ENCODE data around the gene C11orf24. TPM values are rescaled to one million over a fixed set of nuclear protein-coding genes. Genes with fewer than 3 reads are reported as not detected.

C11orf24 gene
- total RNA-seq, 1 donor from 2014 or later = 78.0 TPM

GRCh38 chr11:68313574-68314202 is 41.9 kb upstream of the C11orf24 start:
- DNase-seq (no peak), ATAC-seq (ENCODE audit: low read depth) (no peak)
- CTCF ChIA-PET = no interaction called here
- Mint-ChIP-seq H3K9me3 (no peaks in the 10 kb centered on the region), H3K4me1 (peaks cover 13% of the 10 kb centered on the region), H3K27ac (no peak overlapping the region), H3K27me3 (peaks cover 23% of the 10 kb centered on the region), H3K36me3 (ENCODE audit: low read depth) (no peaks in the 10 kb centered on the region), H3K4me3 (peak overlapping the region; percentile 83)
- intact Hi-C loops (cut with micrococcal nuclease) = loop anchor here (5.0 kb wide), 2 partner anchors 69 to 134 kb away; no protein-coding TSS in a partner anchor
- no peak for TF ChIP-seq CTCF (IDR thresholded peaks at IDR 0.05)
- POLR2A ChIA-PET = no interaction called here

GRCh38 chr11:68312780-68313573 is 41.2 kb upstream of the C11orf24 start:
- no peaks in the 10 kb centered on the region for H3K9me3 Mint-ChIP-seq
- H3K27ac Mint-ChIP-seq = no peak overlapping the region
- peak overlapping the region; percentile 83 for H3K4me3 Mint-ChIP-seq
- H3K4me1 Mint-ChIP-seq = peaks cover 13% of the 10 kb centered on the region
- DNase-seq = peak; percentile 37
- no peaks in the 10 kb centered on the region for H3K36me3 Mint-ChIP-seq (ENCODE audit: low read depth)
- intact Hi-C loops (cut with micrococcal nuclease) = loop anchor here (5.0 kb wide), 2 partner anchors 69 to 134 kb away; no protein-coding TSS in a partner anchor
- peak; percentile 26 for ATAC-seq (ENCODE audit: low read depth)
- POLR2A ChIA-PET = no interaction called here
- CTCF ChIA-PET = no interaction called here
- TF ChIP-seq CTCF (IDR thresholded peaks at IDR 0.05) = no peak
- peaks cover 23% of the 10 kb centered on the region for H3K27me3 Mint-ChIP-seq

- peaks cover 23% of the 10 kb centered on the region for H3K27me3 Mint-ChIP-seq
- POLR2A ChIA-PET = no interaction called here
- DNase-seq = peak; percentile 28
- H3K4me3 Mint-ChIP-seq = peak within 1 kb of the TSS; percentile 83
- TF ChIP-seq CTCF (IDR thresholded peaks at IDR 0.05) = no peak
- H3K9me3 Mint-ChIP-seq = no peaks in the 10 kb centered on the region
- peaks cover 13% of the 10 kb centered on the region for H3K4me1 Mint-ChIP-seq
- peak; percentile 64 for ATAC-seq (ENCODE audit: low read depth)
- no peak within 1 kb of the TSS for H3K27ac Mint-ChIP-seq
- CTCF ChIA-PET = no interaction called here
- intact Hi-C loops (cut with micrococcal nuclease) = loop anchor here (5.0 kb wide), 2 partner anchors 70 to 135 kb away; no protein-coding TSS in a partner anchor
- no peaks in the 10 kb centered on the region for H3K36me3 Mint-ChIP-seq (ENCODE audit: low read depth)
These were observed 40.5 kb upstream of the C11orf24 start, which contains the start of gene LRP5 for GRCh38 chr11:68312117-68312779. TSS of gene LRP5 (plus strand) at chr11:68312591. CDS start at chr11:68312715, 124 bp downstream.

GRCh38 chr11:68311160-68312116 is 39.7 kb upstream of the C11orf24 start:
- ATAC-seq (ENCODE audit: low read depth) = no peak
- Mint-ChIP-seq H3K9me3 (no peaks in the 10 kb centered on the region), H3K27ac (no peak overlapping the region), H3K27me3 (peaks cover 21% of the 10 kb centered on the region), H3K36me3 (ENCODE audit: low read depth) (no peaks in the 10 kb centered on the region), H3K4me1 (peaks cover 13% of the 10 kb centered on the region), H3K4me3 (peak overlapping the region; percentile 57)
- DNase-seq = no peak
- no peak for TF ChIP-seq CTCF (IDR thresholded peaks at IDR 0.05)
- intact Hi-C loops (cut with micrococcal nuclease) = loop anchor here (5.0 kb wide), 2 partner anchors 71 to 136 kb away; no protein-coding TSS in a partner anchor
- ChIA-PET POLR2A (interaction anchor here (0.7 kb wide), 2 partner anchors 10 to 149 kb away, joined by 3 to 6 read pairs; partner anchors contain the start of gene PPP6R3), CTCF (interaction anchor here (0.9 kb wide), 1 partner anchor 54 kb away, joined by 3 read pairs; no protein-coding TSS in a partner anchor)

Measured in activated B cell treated with CpG ODN at 0.5 μM for 24 hours (primary cell).